Middle frontal gyrus (tissue), 1 donor: Measurements from ENCODE around the gene ANK3.

Experiments used
- DNase-seq: peaks from one replicate; pipeline ENCODE4 v3.0.0-alpha.2; 2015; ENCODE audit warnings: low spot score; ENCODE audit errors: extremely low spot score

ANK3 gene

GRCh38 chr10:60389413-60390025, at the start of gene ANK3:
Gene ANK3, minus strand, starts transcription at chr10:60389875. Its CDS starts 337 bp downstream, at chr10:60389538.
- no peak for DNase-seq

DNA sequence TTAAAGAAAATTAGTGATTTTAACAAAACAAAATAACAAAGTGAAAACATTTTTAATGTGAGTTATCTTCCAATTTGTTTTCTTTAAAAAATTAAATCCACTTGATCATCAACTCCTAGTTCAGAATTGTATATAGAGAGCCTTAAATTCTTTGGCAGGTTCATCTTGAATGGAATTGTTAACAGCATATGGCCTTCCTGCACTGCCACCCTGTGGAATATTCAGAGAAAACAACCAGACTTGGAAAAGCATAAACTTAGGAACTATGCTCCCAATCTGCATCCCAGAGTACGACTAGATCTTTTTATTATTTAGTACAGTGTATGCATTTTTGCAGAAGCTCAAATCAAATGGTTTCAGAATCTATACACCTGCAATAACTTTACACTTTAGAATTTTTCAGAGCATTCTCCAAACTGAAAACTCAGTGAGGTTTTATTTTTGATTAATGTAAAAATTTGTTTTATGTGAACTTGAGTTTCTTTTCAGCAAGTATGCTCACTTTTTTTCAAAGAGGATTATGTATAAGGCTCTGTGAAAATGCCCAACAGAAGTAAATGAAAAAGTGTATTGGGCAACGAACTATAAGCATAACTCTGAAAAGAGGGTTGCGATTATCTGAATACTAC, 44.9 kb upstream of the ANK3 start:
- peak; percentile 53 for DNase-seq

DNA sequence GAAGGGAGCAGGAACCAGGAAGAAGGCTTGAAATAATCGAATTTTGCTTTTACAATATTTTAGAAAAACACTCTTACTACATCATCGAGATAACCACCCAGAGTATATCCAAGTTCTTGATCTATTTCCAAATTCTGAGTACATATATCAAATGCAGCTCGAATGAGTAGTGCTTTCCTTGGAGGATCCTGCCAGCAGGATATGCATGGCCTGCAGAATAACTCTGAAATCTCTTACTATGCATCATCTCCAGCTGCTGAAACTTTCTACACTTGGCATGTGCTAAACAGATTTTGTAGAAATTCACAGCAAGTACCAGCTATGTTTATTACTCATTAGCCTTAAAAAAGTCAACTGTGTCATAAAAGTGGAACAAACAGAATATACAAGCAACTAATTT, 44.0 kb upstream of the ANK3 start:
- DNase-seq, result no peak

DNA sequence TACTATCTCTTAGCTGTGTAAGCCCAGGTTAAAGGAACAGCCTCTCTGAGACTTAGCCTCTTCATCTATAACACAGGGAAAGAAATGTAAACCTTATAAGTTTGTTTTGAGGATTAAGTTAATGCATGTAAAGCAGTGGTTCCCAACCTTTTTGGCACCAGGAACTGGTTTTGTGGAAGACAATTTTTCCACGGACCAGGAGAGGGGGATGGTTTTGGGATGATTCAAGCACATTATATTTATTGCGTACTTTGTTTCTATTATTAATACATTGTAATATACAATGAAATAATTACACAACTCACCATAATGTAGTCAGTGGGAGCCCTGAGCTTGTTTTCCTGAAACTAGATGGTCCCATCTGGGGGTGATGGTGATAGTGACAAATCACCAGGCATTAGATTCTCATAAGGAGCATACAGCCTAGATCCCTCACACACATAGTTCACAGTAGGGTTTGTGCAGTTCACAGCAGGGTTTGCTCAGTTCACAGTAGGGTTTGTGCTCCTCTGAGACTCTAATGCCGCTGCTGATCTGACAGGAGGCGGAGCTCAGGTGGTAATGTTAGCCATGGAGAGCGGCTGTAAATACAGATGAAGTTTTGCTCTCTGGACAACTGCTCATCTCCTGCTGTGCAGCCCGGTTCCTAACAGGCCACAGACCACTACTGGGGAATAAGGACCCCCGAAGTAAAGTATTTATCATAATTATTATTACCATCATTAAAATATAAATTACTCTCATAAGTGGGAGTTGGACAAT, 41.3 kb upstream of the ANK3 start:
- no peak for DNase-seq

DNA sequence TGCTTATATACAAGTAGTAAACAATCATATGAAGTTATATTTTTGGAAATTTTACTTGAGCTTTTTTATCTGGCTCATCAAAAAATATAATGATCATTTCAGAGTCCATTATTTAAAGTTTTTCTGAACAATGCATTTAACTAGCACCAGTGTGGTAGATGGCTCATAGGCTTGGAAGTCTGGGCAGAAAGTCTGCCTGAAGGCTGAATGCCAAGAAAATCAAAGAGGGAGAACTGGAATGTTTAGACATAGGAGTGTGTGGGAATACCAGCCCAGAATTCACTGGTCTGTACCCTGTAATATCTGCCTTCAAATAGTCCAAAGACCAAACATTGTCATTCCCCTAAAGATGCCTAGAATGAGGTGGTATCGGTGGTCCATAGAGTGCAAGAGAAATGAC, 40.3 kb upstream of the ANK3 start:
- no peak for DNase-seq

DNA sequence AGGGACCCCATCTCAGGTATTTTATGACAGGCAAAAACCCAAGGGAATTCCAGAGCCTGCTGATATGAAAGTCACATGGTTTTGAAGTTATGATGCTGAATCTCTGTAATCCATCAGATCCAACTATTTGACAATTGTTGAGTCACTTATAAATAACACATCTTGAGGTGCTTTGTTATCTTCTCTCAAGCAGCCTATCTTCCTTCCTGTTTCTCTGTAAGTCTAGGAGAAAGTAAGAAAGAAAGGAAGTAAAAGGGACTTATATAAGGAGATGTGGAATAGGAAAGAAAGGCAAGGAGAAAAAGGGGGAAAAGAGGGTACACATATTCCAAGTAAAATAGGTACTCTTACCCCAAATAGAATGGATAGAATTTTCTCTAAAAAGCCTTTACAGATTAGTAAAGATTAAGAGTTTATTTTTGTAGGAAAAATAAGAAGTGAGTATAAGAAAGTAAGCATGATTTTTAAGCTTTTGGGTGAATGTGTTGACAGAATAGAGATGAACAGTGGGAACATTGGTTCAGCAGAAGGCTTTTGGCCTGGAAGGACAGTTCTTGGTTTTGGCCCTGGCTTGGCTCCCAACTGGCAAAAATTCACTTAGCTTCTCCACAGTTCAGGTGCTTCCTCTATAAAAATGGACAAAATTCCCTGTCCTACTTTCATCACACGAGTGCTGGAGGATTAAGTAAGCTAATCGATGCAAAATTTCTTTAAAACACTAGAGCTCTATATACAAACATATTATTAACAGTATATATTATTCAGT, 39.6 kb upstream of the ANK3 start:
- no peak for DNase-seq

DNA sequence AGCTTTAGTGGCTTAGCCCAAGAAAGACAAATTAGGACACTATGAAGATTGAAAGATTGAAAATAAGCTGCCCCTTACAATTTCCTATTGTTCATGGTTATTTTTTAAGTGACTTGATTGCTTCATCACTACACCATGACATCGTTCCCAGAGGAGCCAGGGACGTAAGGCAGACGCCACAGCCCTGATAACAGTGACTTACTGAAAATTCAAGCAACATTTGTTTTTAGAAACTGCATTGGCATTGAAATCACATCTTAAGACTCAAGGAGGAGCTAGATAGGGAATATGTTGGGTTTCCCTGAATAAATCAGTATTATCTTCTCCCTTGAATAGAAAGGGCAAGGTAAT, 38.7 kb upstream of the ANK3 start:
- DNase-seq, result no peak

DNA sequence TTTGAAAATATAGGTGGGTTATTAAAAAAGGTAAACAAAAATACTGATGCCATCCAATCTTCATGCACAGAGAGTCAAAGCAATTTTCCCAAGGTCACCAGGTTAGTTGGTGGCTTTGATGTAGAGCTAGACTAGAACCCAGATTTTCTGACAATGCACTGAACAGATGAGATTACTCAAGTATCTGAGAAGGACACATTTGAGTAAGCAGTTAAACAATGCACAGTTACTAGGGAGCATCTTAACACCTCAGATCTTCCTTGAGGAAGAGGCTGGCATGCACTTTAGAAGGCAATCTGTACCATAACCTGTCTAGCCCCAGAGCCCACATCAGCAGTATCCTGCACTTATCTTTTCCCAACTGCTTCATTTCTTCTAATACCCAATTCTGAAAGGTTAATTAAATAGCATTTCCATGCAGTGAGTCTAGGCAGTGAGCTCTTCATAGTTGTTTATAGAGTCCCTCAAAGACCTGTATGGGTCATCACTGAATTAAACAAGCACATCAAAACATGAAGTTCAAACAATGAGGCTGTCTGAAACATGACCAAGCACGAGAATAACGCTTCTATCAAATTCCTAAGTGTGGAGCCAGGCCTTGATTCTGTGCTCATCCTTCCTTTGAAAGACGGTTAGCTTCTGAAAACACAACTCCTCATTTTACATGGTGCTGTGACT, 38.2 kb upstream of the ANK3 start:
- no peak for DNase-seq

DNA sequence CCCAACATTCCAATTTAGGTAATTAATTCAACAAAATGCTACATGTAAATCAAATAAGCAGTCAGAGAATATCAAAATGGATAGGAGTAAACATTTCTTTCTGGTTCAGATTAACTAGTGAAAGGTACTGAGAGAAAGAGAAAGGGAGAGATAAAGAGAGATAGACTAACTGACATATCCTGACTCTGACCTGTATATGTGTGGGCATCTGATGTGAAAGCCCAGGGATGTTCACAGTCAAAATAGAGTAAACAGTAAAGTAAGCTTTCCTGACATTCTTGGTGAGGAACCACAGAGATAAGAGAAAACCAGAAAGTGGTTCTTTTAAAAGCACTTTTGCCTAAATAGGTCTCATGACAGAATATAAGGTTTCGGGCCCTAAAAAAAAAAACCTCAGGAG, 37.5 kb upstream of the ANK3 start:
- no peak for DNase-seq

DNA sequence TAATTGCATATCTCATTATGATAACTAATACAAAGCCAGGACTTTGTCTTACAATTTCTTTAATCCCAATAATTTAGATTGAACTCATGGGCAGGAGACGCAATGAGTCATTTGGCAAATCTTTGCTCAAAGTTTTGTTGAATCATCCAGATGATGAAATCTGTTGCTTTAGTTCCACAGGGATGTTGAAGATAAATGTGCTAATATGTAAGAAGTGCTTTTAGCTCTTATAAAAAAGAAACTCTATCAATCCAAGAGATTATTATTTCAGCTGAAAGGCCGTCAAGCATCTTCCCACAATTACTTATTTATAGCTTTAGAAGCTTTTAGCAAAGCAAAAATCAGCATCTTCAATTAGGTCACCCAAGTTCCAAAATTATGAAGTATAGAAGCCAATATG, 36.8 kb upstream of the ANK3 start:
- no peak for DNase-seq

DNA sequence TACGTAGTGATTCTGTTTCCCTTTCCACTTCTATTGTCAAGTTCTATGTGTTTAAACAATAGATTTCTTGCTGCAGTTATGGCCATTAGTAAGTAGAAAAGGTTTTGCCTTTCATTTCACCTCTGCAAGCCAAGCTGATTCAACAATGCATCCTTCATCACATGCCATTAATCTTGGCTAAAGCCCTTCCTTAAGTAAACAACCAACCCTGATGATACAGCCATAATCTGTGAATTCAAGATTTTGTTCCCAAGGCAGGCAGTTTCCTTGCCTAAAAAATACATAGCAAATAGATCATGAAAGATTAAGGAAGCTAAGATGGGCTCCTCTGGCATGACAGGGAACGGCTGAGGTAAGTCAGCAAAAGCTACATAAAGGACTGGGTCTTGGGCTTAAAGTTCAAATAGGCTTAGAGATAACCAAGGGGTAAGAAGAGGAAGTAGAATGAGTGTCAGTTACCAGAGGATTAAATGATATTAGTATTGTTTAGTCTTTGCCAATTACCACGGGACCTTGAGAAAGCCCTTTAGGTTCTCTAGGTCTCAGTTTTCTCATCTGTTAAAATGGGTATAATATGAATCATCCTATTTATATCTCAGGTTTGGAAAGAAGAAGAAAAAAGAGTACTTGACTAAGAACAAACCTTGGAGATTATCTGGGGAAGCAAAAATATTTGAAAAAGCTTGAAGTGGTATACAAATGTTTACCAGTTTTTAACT, 35.9 kb upstream of the ANK3 start:
- DNase-seq, result no peak

- no peak for DNase-seq
Measured at GRCh38 chr10:60424971-60425370, 35.3 kb upstream of the ANK3 start.

GRCh38 chr10:60423920-60424319, 34.2 kb upstream of the ANK3 start:
- no peak for DNase-seq

GRCh38 chr10:60422809-60423208, 33.1 kb upstream of the ANK3 start:
- DNase-seq, result no peak

GRCh38 chr10:60420991-60421894, 31.6 kb upstream of the ANK3 start:
- no peak for DNase-seq

GRCh38 chr10:60419249-60419648, 29.6 kb upstream of the ANK3 start:
- no peak for DNase-seq

GRCh38 chr10:60417901-60418300, 28.2 kb upstream of the ANK3 start:
- DNase-seq, result no peak

- DNase-seq, result no peak
Measured at GRCh38 chr10:60417024-60417423, 27.3 kb upstream of the ANK3 start.

GRCh38 chr10:60414877-60415585, 25.4 kb upstream of the ANK3 start:
- no peak for DNase-seq
